Measurements from ENCODE around the gene NRIP2.

Gene NRIP2

DNA sequence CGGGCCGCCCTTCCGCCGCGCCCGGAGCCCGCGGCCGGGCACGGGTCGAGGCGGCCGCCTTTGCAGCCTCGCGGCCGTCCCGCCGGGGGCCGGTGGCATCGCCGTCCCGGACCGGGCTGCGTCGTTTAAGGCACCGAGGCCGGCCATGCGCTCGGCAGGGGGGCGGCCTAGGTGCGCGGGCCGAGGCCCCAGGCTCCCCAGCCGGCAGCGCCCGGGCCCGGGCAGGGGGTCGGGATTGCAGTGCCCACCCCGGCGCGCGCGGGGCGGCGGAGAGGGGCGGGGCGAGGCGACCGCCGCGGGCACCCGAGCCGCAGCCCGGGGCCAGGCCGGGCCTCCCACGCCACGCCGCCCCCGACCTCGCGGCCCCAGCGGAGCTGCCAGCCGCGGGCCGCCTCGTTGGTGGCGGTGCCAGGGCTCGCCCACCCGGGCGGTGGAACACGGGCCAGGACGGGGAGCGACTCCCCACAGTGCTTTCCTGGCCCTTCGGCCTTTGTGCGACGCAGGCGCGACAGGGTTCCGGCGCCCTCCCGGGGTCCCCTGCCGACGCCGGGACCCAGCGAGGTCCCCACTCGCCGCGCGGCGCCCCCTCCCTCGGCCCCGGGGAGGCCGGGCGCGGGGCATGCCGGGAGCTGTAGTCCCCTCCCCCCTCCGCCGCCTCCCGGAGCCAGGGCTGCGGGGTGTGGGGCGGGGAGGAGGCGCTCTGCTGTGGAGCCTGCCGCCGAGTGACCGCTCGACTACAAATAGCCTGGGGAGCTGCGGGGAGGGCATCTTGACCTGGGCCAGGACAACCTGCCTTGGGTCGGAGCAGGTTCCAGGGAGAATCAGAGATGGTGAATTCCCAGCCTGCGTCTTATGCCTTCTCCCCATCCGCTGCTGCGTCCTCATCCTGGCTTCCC lies 39.3 kb downstream of the NRIP2 start:
- TF ChIP-seq, protein P1, sequence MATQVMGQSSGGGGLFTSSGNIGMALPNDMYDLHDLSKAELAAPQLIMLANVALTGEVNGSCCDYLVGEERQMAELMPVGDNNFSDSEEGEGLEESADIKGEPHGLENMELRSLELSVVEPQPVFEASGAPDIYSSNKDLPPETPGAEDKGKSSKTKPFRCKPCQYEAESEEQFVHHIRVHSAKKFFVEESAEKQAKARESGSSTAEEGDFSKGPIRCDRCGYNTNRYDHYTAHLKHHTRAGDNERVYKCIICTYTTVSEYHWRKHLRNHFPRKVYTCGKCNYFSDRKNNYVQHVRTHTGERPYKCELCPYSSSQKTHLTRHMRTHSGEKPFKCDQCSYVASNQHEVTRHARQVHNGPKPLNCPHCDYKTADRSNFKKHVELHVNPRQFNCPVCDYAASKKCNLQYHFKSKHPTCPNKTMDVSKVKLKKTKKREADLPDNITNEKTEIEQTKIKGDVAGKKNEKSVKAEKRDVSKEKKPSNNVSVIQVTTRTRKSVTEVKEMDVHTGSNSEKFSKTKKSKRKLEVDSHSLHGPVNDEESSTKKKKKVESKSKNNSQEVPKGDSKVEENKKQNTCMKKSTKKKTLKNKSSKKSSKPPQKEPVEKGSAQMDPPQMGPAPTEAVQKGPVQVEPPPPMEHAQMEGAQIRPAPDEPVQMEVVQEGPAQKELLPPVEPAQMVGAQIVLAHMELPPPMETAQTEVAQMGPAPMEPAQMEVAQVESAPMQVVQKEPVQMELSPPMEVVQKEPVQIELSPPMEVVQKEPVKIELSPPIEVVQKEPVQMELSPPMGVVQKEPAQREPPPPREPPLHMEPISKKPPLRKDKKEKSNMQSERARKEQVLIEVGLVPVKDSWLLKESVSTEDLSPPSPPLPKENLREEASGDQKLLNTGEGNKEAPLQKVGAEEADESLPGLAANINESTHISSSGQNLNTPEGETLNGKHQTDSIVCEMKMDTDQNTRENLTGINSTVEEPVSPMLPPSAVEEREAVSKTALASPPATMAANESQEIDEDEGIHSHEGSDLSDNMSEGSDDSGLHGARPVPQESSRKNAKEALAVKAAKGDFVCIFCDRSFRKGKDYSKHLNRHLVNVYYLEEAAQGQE (IDR thresholded peaks at IDR 0.05; ENCODE audit: insufficient read depth in 1 of 2, low read depth in 2 of 2, low read length in 2 of 2) = 0 out of 4 replicates have a peak, but pooled peaks of 1 of the 2 experiments have one; percentile 7
- TF ChIP-seq POLR2AphosphoS5 (IDR thresholded peaks at IDR 0.05; ENCODE audit: low read depth, low read length) (peak; percentile 45), SIN3A (IDR thresholded peaks at IDR 0.05; ENCODE audit: borderline replicate concordance, insufficient read depth, low read length) (no peak), FOXP2 (optimal IDR thresholded peaks at IDR 0.05; ENCODE audit: borderline replicate concordance, extremely low read depth, extremely low read length, insufficient read depth) (peak; percentile 31), TAF1 (IDR thresholded peaks at IDR 0.05; ENCODE audit: borderline replicate concordance, insufficient read depth, low read length) (peak; percentile 45; the same call in 1 of the 2 replicates)

DNA sequence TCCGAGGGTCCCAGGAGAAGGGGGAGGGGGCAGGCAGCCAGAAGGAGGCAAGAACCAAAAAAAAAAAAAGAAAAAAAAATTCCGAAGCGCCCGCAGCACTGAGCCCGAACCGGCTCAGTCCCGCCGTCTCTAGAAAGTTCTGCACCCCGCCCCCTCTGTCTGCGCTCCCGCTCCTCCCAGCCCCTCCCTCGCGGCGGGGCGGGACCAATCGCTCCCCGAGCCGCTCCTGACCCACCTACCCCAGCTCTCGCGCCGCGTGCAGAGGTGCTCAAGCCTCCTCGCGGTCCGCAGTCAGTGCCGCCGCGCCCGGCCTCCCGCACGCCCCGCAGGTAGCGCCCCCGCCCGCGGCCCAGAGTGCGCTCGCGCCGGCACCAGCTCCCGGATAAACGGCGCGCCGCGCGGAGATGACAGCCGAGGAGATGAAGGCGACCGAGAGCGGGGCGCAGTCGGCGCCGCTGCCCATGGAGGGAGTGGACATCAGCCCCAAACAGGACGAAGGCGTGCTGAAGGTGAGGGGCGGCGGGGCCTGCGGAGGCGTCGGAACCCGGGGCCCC lies 40.0 kb downstream of the NRIP2 start, which contains the start of gene FKBP4:
TSS of gene FKBP4 (plus strand) at position 235 of the 554 bp plus-strand sequence. CDS start at position 405, 170 bp downstream.
- TF ChIP-seq TAF1 (IDR thresholded peaks at IDR 0.05; ENCODE audit: borderline replicate concordance, insufficient read depth, low read length) (peak; percentile 68; the same call in 1 of the 2 replicates), SIN3A (IDR thresholded peaks at IDR 0.05; ENCODE audit: borderline replicate concordance, insufficient read depth, low read length) (0 out of 2 replicates have a peak, but pooled peaks have one; percentile 21), POLR2AphosphoS5 (IDR thresholded peaks at IDR 0.05; ENCODE audit: low read depth, low read length) (peak; percentile 84; the same call in 1 of the 2 replicates), FOXP2 (optimal IDR thresholded peaks at IDR 0.05; ENCODE audit: borderline replicate concordance, extremely low read depth, extremely low read length, insufficient read depth) (peak; percentile 73)
- TF ChIP-seq, protein P1 (IDR thresholded peaks at IDR 0.05; ENCODE audit: insufficient read depth in 1 of 2, low read depth in 2 of 2, low read length in 2 of 2) = no peak

DNA sequence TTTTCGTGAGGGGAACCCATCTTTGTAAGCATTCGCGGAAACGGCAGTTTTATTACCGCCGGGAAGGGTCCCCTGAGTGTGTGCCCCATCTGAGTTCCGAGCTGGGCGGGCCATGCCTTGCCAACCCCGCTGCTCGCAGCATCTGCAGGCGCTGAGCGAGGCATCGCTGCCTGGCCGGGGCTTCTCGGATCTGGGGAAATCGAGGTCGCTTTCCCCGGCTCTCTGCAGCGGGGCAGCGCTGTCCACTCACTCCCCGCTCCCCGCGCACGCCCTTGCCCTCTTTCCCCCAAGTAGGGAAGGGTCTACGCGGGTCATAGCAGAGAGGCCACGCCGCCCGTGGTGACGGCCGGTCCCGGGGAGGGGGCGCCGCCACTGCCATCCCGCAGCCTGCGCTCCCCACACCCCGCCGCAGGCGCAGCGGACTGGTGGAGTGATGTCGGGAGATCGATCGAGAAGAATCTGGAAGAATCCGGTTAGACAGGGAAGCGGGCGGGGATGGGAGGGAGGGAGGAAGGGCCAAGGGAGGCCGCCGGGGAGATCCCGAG lies 40.6 kb downstream of the NRIP2 start:
- TF ChIP-seq TAF1 (IDR thresholded peaks at IDR 0.05; ENCODE audit: borderline replicate concordance, insufficient read depth, low read length) = no peak
- TF ChIP-seq FOXP2 (optimal IDR thresholded peaks at IDR 0.05; ENCODE audit: borderline replicate concordance, extremely low read depth, extremely low read length, insufficient read depth) = no peak
- no peak for TF ChIP-seq SIN3A (IDR thresholded peaks at IDR 0.05; ENCODE audit: borderline replicate concordance, insufficient read depth, low read length)
- no peak for TF ChIP-seq POLR2AphosphoS5 (IDR thresholded peaks at IDR 0.05; ENCODE audit: low read depth, low read length)
- TF ChIP-seq, protein P1 (IDR thresholded peaks at IDR 0.05; ENCODE audit: insufficient read depth in 1 of 2, low read depth in 2 of 2, low read length in 2 of 2) = no peak

DNA sequence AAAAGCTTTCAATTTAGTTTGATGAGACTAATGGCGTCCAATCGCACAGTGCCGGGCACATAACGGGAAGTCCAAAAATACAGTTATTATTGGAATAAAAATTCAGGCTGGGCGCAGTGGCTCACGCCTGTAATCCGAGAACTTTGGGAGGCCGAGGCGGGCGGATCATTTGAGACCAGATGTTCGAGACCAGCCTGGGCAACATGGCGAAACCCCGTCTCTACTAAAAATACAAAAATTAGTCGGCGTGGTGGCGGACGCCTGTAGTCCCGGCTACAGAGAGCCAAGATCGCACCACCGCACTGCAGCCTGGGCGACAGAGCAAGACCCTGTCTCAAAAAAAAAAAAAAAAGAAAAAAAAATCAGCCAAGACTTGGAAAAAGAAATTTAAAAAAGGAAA lies 41.3 kb downstream of the NRIP2 start:
- TF ChIP-seq, protein P1 (IDR thresholded peaks at IDR 0.05; ENCODE audit: insufficient read depth in 1 of 2, low read depth in 2 of 2, low read length in 2 of 2) = no peak
- TF ChIP-seq FOXP2 (optimal IDR thresholded peaks at IDR 0.05; ENCODE audit: borderline replicate concordance, extremely low read depth, extremely low read length, insufficient read depth) (no peak), TAF1 (IDR thresholded peaks at IDR 0.05; ENCODE audit: borderline replicate concordance, insufficient read depth, low read length) (no peak), POLR2AphosphoS5 (IDR thresholded peaks at IDR 0.05; ENCODE audit: low read depth, low read length) (no peak), SIN3A (IDR thresholded peaks at IDR 0.05; ENCODE audit: borderline replicate concordance, insufficient read depth, low read length) (no peak)

Data from PFSK-1 (cell line).